GM12874 (cell line): Measurements from ENCODE around the gene CCDC167.

Experiments
- TF ChIP-seq, protein P1 (sequence below): IDR thresholded peaks from 2 replicates; pipeline ENCODE4 v1.5.1; 2011; ENCODE audit warnings: low read depth, mild to moderate bottlenecking, control low read depth, low read length, moderate library complexity; ENCODE audit not compliant: insufficient read depth

CCDC167 gene

DNA sequence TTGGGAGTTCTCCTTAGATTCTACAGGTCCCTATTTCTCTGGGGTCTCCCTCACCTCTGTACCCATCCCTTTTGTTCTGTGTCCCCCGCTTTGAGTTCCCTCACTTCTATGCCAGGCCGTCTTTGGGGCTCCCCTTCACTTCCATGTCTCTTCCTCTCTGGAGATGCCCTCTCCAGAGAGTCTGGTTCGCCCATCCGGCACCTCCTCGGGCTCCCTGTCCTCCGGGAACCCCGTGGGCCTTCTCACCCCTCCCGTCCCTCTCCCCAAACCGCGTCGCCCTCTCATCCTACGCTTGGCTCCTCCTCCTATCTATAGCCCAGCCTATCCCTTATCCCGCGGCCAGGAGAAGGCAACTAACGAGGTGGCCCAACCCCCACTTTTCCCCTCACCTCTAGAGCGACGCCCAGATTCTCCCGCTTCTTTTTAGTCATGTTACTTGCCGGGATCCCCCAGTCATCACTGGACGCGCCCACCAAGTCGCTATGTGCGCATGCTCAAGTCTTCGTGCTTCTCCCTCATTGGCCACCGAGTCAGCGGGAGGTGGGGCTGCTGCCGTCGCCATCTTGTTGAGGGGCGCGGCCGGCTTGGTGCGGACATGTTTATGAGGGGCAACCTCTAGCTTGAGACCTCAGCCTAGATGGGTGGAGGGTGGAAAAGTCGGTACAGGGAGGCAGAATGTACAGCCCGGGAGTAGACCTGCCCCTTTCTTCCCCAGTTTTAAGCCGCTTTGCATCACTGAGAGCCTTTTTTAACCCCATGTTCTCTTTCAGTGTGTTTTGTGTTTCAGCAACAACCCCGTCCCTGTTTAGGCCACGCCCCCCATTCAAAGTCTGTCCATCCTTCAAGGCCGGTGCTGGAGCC is at the start of gene CCDC167:
TSS of gene CCDC167 (minus strand) at position 461 of the 861 bp plus-strand sequence. CDS start at position 431, 30 bp downstream.
- TF ChIP-seq, protein P1, sequence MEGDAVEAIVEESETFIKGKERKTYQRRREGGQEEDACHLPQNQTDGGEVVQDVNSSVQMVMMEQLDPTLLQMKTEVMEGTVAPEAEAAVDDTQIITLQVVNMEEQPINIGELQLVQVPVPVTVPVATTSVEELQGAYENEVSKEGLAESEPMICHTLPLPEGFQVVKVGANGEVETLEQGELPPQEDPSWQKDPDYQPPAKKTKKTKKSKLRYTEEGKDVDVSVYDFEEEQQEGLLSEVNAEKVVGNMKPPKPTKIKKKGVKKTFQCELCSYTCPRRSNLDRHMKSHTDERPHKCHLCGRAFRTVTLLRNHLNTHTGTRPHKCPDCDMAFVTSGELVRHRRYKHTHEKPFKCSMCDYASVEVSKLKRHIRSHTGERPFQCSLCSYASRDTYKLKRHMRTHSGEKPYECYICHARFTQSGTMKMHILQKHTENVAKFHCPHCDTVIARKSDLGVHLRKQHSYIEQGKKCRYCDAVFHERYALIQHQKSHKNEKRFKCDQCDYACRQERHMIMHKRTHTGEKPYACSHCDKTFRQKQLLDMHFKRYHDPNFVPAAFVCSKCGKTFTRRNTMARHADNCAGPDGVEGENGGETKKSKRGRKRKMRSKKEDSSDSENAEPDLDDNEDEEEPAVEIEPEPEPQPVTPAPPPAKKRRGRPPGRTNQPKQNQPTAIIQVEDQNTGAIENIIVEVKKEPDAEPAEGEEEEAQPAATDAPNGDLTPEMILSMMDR, result no peak

DNA sequence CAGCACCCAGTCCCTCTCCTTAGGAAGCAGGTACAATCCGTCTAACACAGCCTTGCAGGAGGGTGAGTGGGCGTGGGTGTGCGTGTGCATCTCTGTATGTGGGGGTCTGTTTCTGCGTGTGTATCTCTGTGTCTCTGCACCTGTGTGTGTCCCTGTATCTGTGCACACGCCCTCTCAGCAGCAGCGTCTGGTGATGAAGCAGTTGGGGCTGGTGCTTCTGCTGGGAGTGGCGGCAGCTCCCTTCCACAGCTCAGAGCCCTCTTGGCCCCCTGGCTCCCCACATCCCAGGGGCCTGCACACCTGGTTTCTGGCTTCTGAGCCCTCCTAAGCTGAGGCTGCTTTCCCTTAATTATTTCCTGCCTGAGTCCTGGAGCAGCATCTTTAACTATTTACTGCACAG is 49.5 kb upstream of the CCDC167 start:
- TF ChIP-seq, protein P1, result no peak

DNA sequence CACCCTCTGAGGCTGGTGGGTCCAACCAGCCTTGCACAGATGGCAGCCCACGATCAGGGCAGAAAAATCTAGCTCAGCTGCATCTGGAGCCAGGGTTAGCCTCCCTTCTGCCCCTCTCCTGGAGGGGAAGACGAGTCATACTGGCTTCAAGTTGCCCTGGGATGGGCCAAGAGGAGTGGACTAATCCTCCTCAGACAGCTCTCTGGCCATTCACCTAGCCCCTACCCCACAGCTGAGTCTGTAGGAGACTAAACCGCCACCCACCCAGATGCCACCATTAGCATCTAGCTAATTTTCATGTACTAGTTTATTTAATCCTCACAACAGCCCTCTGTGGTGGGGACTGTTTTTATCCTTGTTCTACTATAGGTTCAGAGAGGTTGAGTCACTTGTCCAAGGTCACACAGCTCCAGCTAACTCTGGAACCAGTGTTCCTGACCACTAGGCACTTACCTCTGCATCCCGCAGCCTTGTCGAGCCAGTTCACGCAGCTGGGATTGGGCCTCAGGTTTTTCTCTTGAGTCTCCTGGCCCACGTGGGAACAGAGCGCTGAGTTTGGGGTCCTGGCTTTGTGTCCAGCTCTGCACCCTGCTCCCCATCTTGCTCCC is 48.5 kb upstream of the CCDC167 start:
- TF ChIP-seq, protein P1, result no peak

DNA sequence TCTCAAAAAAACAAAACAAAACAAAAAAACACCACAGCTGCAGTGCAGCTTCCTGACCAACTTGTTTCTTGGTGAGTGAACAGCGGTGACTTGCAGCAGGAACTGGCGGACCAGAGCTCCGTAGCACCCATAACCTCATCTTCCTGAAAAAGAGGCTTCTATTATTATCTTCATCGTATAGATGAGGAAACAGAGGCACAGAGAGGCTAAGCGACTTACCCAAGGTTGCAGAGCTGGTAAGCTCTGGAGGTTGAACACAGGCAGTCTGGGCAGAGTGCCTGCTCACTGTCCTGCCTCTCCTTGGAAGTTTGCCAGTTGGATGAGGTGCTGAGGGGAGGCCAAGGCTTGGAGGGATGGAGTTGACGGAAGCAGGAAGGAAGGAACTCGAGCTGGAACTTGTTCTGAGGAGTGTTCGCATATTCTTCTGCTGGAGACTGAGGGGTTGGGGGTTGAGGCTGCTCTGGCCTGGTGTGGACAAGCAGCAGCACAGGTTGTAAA is 47.9 kb upstream of the CCDC167 start:
- TF ChIP-seq, protein P1, result no peak

DNA sequence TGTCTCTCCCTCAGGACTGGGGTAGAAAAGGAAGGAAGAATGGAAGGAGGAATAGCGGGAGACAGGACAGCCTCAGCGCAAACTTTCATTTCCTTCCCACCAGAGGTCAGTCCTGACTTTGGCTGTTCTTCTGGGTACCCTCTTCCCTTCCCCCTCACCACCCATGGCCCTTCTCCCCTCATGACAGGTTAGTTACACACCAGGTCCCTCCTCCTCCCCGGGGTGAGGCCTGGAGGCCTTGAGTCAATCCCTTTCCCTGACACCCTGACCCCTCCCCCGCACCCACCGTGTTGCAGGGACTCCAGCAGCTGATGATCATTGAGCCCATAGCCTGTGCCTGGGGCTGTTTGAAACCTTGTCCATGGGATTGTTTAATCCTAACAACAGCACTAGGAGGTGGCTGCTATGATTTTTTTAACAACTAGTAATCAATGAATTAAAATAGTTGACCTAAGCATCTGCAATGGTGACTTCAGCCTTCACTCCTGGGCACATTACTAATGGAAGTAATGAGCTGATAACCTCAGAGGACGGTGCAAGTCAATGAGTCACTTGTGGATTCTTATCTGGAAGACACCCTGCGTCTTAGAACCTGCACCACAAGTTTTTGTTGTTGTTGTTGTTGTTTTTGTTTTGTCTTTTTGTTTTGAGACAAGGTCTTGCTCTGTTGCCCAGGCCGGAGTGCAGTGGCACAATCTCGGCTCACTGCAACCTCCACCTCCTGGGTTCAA is 46.6 kb upstream of the CCDC167 start:
- TF ChIP-seq, protein P1, result no peak

DNA sequence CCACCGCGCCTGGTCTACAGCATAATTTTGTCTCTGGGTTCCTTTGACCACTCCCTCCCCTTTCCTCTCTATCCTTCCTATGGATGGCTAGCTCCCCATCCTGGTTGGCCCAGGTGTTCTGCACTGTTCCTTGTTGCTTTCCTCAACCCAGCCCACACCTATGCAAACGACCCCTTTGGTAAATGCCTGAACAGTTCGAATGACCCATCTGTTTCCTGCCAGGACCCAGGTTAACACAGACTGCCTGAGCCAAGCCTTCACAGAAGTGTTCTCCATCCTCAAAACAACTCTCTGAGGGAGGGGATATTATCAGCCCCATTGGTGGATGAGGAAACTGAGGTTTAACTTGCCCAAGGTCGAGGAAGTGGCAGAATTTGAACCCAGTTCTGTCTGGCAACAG is 44.8 kb upstream of the CCDC167 start:
- TF ChIP-seq, protein P1, result no peak

DNA sequence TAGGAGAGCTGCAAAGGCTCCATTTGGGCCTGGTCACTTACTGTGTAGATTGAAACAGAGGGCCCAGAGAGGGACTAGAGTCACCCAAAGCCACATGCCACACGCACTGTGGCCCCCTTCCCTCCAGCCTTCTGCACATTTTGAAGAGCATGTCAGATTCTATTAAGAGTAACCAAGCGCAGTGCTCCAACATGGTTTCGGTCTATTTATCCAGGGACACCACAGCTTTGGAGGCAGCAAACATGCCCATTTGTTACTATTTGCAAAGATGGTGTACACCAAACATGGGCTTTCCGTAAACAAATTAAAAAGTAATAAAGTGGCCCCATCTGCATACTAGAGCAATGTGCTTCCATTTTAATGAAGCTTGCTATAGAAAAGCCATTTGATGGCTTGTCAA is 43.7 kb upstream of the CCDC167 start:
- TF ChIP-seq, protein P1, result no peak
